NCI-H774 (cell line): ENCODE results near the gene TNF.
A peak's percentile ranks its signal among the peaks of the same experiment; 100 is the strongest.
"Not testable (repeated sequence)": the region's sequence is repeated elsewhere in the genome, so short reads cannot be mapped to it uniquely, and the experiment has no call there.

ENCODE experiments used
- DNase-seq: peaks from one replicate; lab custom pipeline; 2025; lab: John Stamatoyannopoulos, UW

The TNF gene

DNA sequence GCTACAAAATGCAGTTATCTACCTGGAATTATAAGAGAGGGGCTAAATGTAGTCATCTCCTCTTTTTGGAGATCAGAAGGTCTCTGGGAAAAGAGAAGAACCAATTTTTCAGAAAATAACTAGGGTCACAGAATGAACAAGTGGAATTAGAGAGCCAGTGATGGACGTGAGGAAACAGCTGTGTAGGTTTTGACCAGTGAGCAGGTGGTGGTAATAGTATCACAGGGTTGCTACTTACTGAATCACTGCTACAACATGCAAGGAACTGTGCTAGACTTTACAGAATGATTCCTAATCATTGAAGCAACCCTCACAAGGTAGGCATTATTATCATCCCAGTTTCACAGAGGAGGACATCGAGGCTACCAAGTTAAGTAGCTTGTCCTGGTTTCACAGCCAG is 30.7 kb upstream of the TNF start:
- DNase-seq = no peak

DNA sequence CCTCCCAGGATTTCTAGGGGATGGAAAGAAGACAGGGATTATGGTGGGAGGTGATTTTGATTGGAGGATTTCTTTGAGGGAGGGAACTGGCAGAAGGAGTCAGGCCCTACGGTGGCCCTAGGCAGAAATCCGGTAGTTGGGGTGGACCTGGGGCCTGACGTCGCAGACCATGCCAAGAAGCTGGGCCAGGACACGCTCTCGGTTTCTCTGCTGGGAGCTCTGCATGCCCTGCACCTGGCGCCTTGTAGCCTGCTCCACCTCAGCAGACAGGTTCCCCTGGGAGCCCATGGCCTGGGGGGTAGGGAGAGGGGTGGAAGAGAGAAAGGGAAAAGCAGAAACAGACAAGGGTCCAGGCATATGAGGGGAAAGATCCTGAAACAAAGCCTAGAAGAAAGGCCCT is 30.1 kb upstream of the TNF start:
- no peak for DNase-seq

GRCh38 chr6:31546339-31546957 is 28.9 kb upstream of the TNF start, which contains the start of gene ATP6V1G2:
Gene ATP6V1G2, minus strand, starts transcription at chr6:31546608. Its CDS starts 49 bp downstream, at chr6:31546559.
- DNase-seq = peak; percentile 88

GRCh38 chr6:31546958-31547726 is 28.2 kb upstream of the TNF start, which contains the start of gene NFKBIL1:
Gene NFKBIL1, plus strand, starts transcription at chr6:31547608. Its CDS starts 87 bp downstream, at chr6:31547695.
- peak; percentile 90 for DNase-seq

GRCh38 chr6:31547727-31548543 is 27.4 kb upstream of the TNF start:
- DNase-seq = no peak

- no peak for DNase-seq
Observed at GRCh38 chr6:31548544-31548873, 26.9 kb upstream of the TNF start.

DNA sequence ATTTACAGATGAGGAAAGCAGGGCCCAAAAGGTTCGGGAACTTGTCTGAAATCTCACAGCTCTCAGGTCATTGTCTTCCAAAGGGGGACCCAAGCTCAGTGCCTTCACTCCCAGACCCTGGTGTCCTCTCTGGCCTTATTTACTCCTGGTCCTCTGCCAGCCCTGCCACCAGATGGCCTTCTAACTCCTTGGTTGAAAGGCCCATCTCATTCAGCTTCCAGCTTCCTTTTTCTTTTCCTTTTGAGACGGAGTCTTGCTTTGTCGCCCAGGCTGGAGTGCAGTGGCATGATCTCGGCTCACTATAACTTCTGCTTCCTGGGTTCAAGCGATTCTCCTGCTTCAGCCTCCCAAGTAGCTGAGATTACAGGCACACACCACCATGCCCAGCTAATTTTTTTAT is 24.0 kb upstream of the TNF start:
- not testable (repeated sequence) for DNase-seq

DNA sequence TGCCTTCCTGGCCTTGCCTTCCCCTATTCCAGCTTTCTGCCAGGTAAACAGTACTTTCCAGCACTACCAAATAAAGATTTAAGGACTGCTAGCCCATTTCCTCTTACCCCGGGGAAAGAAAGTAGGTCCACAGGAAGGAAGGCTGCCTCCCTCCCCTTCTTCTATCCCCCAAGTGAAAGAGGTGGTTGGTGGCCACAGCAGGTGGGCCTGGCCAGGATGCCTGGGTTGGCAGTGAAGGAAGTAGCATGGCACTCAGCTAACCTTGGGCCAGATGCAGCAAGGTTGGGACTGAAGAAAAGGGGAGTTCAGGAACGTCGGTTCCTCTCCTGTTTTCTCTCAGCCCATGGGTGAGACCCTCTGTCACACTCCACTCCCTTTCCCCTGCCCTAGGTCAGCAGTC is 19.1 kb upstream of the TNF start:
- no peak for DNase-seq

DNA sequence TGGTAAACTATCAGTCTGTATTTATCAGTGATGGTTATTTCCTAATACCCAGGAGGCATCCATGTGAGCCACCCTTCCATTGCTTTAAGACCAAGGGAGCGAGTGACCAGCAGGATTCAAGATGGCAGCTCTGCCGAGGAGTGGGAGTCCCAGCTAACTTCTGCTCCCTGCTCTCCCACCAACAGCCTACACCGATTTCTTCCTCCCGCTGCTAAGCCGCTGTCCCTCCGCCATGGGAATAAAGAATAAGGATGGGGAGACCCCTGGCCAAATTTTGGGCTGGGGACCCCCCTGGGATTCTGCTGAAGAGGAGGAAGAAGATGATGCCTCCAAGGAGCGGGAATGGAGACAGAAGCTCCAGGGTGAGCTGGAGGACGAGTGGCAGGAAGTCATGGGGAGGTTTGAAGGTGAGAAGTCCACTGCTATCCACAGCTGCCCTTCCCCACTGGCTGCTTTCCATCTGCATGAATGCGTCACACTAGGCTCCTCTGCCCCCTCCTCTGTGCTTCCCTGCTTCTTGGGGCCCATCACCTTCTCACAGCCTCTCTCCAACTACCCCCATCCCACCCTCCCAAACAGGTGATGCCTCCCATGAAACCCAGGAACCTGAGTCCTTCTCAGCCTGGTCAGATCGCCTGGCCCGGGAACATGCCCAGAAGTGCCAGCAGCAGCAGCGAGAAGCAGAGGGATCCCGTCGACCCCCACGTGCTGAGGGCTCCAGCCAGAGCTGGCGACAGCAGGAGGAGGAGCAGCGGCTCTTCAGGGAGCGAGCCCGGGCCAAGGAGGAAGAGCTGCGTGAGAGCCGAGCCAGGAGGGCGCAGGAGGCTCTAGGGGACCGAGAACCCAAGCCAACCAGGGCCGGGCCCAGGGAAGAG is 17.7 kb upstream of the TNF start:
- no peak for DNase-seq

GRCh38 chr6:31558318-31558625 is 17.1 kb upstream of the TNF start:
- DNase-seq = no peak

- DNase-seq = no peak
Observed at GRCh38 chr6:31558631-31559500, 16.5 kb upstream of the TNF start.

DNA sequence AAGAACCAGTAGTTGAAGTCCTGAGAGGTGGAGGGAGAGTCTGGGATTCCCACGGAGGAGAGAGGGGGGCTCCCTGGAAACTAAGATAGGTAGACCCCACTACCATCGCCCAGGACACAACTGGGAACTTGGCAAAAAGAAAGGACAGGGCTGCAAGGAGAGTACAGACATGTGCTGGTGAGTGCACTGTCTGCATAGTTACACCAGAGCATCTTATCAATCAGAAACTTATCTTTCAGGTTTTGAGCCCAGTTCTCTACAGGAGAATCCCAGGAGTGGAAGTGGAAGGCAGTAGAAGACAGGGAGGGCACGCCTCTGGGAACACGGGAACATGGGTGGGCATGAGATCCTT is 15.8 kb upstream of the TNF start:
- DNase-seq = no peak

GRCh38 chr6:31559958-31560696 is 15.2 kb upstream of the TNF start:
- no peak for DNase-seq

- no peak for DNase-seq
Observed at GRCh38 chr6:31560697-31561058, 14.7 kb upstream of the TNF start.

GRCh38 chr6:31567531-31568370 is 7.6 kb upstream of the TNF start:
- no peak for DNase-seq

- DNase-seq = no peak
Observed at GRCh38 chr6:31568537-31568961, 6.8 kb upstream of the TNF start.

DNA sequence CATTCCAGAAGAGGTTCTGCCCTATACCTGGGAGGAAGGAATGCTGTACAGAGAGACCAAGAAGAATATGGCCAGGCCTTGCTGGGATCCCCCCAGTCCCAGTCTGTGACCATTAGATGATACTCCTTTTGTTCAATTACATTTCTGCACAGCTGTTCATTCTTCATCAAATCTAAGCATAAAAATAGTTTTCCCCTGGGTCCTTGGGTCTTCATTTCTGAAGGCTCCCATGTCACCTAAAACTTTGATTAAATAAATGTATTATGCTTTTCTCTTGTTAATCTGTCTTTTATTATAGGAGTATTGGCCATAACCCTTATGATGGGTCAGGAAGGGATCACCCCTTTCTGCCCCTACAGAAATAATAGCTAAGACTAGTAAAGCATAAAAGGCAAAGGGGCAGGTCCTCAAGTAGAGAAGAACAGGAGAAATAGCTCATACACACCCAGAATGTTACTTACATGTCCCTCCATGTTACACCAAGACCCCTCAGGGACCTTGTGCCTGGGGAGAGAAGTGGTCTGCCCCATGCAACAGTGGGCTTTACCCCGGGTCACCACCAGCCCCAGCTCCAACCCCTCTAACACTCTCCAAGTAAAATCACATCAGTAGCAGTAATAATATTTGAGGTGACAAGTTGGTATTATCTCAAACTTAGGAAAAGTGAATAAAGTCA is 5.4 kb upstream of the TNF start:
- no peak for DNase-seq

DNA sequence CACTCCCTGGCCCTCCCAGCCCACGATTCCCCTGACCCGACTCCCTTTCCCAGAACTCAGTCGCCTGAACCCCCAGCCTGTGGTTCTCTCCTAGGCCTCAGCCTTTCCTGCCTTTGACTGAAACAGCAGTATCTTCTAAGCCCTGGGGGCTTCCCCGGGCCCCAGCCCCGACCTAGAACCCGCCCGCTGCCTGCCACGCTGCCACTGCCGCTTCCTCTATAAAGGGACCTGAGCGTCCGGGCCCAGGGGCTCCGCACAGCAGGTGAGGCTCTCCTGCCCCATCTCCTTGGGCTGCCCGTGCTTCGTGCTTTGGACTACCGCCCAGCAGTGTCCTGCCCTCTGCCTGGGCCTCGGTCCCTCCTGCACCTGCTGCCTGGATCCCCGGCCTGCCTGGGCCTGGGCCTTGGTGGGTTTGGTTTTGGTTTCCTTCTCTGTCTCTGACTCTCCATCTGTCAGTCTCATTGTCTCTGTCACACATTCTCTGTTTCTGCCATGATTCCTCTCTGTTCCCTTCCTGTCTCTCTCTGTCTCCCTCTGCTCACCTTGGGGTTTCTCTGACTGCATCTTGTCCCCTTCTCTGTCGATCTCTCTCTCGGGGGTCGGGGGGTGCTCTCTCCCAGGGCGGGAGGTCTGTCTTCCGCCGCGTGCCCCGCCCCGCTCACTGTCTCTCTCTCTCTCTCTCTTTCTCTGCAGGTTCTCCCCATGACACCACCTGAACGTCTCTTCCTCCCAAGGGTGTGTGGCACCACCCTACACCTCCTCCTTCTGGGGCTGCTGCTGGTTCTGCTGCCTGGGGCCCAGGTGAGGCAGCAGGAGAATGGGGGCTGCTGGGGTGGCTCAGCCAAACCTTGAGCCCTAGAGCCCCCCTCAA is 3.1 kb upstream of the TNF start, which contains the start of gene LTA:
Gene LTA, plus strand, starts transcription at position 249 of the 871 bp plus-strand sequence. Its CDS starts 454 bp downstream, at position 703.
- DNase-seq = no peak
